GM08714 (cell line): ENCODE measurements around the gene RGS9.

Source experiments
- H3K4me3 ChIP-seq: fragments of 200-500 bp; sonication (Bioruptor generic); 2 replicates; pipeline ENCODE4 v1.5.1; 2014; ENCODE audit warnings: mild to moderate bottlenecking, low read length, inconsistent platforms
- ZNF274 ChIP-seq: IDR thresholded peaks from 2 replicates; pipeline ENCODE4 v1.6.1; 2012; ENCODE audit warnings: mild to moderate bottlenecking, low read depth, low read length

RGS9 gene

DNA sequence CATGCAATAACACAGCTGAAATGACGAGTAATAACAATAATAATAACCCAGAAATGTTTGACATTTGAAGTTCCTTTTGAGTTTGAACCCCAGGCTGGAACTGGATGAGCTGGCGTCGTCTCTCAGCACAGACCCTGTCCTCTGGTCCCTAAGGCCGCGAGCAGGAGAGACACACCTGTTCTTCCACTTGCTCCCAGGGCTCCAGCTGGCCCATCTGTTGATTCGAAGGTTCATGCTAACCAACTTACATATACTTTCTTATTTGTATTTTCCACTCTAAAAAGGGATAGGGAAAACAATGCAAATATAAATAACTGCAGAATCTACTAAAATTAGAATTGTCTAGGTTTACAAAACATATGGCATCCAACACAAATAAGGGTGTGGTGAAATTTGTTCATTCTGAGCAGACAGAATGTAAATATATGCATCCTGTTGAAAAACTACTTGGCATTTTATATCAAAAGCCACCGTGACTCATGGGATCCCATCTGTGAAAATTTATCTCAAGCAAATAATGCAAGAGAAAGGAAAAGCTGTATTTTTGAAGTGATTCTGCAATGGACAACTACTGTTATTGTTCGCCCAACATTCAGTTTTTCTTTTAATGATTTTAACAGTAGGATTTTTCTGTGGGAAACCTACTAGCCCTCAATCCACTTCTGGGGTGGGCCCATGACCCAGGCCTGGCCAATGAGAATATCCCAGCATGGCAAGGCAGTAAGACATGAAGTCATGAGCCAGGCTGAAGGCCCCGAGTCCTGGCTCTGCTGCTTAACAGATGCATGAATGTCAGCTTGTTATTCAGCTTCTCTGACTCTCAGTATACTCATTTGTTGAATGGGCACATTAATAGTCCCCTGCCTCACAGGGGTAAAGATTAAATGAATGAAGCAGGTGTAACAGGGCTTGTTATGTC lies 13.2 kb upstream of the RGS9 start:
- TF ChIP-seq ZNF274 = no peak
- peak overlapping the region; percentile 66; the same call in 1 of the 2 replicates for H3K4me3 ChIP-seq

DNA sequence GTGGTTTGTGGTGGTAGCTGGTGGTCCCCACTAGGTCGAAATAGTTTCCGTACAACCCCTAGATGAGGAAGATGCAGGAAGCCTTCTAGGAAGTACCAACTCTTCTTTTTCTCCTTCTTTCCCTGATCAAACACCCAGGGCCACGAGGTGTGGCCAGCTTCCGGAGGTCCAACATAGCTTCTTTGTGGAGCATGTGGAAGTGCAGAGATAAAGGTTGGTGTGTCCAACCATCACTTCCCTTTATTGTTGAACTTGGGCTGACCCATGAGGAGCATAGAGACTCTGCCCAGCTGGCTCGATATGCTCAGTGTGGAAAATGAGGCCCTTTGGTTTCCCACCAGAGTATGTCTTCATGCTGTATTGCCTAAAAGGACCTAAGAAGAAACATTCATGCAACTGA lies 6.3 kb upstream of the RGS9 start:
- H3K4me3 ChIP-seq = no peak overlapping the region
- no peak for TF ChIP-seq ZNF274

DNA sequence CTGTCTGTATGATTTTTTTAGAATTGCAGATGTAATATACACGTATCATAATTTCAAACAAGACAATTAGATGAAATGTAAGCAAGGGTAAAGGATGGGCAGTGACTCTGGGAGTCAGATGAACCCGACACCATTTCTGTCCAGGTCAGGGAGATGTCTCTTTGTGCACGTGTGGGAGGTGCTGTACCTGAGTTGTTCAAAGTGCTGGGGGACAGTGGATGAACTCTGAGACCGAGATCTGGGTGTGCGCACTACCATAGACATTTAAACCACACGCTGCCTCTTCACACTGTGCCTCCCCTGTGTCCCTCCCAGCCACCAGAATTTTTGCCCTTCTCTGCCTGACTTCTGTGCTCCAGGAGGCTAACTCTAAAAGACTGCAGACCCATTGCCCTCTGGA lies 5.9 kb upstream of the RGS9 start:
- no peak for TF ChIP-seq ZNF274
- no peak overlapping the region for H3K4me3 ChIP-seq

DNA sequence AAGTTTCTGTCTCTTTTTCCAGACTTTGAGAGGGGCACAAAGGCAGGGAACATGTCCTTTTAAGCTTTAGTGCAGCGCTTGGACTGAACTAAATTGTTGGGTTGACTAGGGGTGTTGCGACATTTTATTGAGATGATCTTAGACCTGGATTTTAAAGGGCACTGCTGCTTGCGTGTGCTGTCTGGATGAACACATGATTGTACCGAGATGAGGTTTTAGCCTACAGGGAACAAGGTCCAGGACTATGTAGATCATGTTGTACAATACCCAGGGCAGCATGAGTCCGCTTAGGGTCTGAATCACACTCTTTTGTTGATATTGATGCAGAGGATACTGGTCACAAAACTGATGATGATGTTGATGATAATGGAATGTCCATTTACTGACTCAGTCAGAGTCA lies 5.2 kb upstream of the RGS9 start:
- H3K4me3 ChIP-seq = no peak overlapping the region
- TF ChIP-seq ZNF274 = no peak

DNA sequence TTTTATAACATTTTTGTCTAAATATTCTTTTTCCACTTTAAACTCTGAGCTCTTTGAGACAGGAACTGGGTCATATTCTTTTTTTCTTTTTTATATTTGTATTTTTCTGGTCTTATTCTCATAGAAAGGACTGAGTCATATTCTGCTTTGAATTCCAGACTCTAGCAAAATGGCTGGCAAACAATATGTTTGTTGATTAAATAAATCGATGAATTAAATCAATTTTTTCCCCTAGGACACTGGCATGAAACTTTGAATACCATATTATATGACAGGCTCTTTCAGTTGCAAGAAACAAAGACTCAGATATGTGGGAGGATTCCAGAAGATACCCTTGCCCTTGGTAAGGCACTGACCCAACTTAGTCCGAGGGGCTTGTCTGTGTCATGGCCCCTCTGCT lies 3.1 kb upstream of the RGS9 start:
- TF ChIP-seq ZNF274 = no peak
- H3K4me3 ChIP-seq = no peak overlapping the region

DNA sequence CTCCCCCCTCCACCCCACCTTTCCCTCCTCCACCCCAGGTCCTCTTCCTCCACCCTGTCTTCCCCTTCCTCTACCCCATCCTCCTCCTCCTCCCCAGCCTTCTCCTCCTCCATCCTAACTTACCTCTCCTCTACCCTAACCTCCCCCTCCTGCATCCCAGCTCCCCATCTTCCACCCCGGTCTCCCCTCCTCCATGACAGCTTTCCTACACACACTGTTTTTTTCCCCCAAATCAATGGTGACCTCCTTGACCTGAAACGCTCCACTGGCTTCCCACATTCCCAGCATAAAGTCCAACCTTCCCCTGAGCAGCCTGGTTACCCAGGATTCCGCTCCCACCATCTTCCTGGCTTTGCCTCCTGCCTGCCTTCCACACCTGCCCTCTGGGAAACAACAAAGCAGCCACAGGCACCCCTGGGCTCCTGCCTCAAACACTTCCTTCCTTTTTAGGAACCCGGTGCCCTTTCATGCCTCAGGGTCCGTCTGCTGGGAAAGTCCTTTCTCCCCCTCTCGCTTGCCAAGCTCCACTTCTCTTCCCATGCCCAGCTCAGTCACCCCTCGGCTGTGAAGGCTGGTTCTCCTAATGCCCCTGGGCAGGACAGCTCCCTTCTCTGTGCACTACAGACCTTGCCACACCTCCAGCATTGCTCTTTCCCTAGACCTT lies 2.1 kb downstream of the RGS9 start:
- H3K4me3 ChIP-seq = no peak overlapping the region
- no peak for TF ChIP-seq ZNF274

DNA sequence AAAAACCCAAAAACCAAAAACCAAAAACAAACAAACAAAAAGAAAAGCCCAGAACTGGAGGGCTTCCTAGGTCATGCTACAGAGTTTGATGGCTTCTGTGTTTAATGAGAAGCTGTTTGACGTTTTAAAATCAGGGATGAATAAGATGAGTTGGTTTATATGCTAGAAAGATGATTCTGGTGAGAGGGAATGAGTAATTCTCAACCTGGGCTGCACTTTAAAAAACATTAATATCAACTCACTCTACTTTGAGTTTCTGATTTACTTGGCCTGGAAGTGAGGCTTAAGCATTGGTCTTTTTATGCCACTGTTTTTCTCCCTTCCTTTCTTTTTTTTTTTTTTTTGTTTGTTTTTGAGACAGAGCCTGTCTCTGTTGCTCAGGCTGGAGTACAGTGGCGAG lies 5.1 kb downstream of the RGS9 start:
- TF ChIP-seq ZNF274 = no peak
- no peak overlapping the region for H3K4me3 ChIP-seq

DNA sequence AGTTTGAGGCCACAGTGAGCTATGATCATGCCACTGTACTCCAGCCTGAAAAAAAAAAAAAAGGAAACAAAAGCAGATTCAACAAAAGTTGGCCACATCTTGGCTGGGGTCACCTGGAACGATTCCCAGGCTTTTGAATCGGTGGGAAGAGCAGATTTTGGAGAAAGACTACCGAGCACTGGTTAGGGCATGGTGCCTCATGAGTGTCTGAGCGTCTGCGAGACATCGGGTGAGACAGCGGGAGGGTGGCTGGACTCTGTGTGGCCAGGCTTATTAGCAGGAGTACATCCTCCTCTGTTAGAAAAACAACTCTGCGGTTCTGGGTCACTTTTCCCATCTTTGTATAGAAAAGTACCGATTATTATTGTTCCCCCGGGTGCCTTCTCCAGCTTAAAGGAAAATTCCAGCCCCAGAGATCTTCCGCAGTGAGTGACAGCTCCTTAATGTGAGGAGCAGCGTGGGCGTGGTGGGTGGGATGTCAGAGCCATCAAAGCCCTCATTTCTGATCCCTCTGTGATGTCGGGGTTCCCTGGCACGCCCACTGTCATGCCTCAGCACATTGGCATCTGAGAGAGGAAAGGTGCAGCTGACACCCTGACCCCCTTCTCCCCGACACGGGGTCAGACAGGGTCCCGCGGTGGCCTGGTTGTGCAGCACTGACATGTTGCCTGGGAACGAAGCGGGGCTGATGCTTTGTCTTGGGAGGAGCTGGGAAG lies 6.9 kb downstream of the RGS9 start:
- no peak for TF ChIP-seq ZNF274
- H3K4me3 ChIP-seq = no peak overlapping the region

DNA sequence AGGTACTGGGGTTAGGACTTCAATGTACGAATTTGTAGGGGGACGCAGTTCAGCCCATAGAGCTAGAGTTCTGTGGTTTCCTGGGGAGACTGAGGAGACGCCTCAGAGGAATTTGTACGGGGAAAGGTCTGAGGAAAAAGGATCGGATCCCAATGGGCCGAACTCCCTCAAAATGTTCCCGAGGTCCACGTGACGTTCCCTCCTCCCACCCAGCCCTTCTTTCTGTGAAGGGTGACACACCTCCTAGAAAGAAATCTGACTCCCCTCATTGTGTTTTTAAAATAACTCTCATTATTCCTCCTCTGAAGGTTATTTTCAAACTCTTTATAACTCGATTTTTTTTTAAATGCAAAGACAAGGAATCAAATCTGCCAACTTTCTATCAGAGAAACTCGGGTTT lies 8.6 kb downstream of the RGS9 start:
- no peak overlapping the region for H3K4me3 ChIP-seq

DNA sequence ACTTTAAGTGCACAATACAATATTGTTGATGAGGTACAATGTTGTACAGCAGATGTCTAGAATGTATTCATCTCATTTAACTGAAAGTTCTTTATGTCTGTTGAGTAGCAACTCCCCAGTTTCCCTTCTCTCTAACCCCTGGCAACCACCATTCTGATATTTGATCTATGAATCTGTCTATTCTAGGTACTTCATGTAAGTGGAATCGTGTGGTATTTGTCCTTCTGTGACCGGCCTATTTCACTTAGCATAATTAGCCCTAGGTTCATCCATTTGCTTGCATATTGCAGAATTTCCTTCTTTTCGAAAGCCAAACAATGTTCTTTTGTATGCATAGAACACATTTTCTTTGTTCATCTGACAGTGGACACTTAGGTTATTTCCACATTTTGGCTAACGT lies 10.8 kb downstream of the RGS9 start:
- no peak for TF ChIP-seq ZNF274
- no peak overlapping the region for H3K4me3 ChIP-seq

More for the DNA sequence above, 8.6 kb downstream of the RGS9 start:
- no peak for TF ChIP-seq ZNF274

DNA sequence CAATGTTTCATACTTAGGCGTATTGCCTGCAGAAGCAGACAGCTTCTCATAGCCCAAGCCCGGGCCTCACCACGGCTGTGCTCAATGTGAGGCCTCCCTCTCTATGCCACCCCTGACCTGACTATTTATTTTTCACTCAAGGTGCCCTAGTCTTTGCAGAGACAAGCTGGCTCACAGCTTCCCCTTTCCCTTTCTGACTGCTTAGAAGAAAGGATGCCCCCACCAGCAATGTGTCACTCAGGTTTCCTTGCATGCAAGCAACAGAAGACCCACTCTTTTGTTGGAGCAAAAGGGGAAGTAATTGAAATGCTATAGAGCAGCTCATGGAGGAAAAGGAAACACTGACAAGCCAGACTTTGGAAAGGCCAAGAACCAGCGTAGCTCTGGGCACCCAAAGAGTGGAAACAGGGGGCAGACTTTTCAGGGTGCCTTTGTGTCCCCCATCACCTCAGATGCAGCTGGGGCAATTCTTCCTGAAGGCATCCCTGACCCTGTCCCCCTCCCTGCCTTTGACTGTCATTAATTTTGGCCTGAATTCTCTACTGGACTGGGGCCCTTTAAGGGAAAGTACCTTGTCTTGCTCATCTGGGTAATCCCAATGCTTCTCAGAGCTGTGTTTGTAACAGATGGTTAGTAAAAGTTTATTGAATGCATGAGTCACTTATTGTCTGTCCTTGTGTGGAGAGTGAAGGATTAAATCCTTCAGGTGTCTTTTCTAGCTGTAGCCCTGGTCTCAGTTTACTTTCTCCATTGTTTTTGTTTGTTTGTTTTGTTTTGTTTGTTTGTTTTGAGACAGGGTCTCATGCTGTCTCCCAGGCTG lies 17.8 kb downstream of the RGS9 start:
- no peak overlapping the region; the same call in 1 of the 2 replicates for H3K4me3 ChIP-seq
- TF ChIP-seq ZNF274 = no peak

DNA sequence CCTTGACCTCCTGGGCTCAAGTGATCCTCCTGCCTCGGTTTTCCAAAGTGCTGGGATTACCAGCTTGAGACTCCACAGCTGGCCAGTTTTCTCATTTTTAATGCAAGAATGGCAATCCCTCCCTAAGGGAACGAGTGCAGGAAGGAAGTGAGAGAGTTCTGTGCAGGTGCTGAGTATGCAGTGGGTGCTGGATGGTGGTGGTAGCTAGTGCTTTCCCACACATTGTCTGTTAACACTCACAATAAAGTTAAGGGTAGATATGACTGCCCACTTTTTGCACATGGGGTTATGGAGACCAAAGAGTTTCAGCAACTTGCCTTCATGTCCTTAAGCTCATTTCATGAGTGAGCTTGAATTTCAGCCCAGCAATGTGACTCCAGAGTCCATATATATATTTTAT lies 18.5 kb downstream of the RGS9 start:
- no peak overlapping the region; the same call in 1 of the 2 replicates for H3K4me3 ChIP-seq
- no peak for TF ChIP-seq ZNF274

DNA sequence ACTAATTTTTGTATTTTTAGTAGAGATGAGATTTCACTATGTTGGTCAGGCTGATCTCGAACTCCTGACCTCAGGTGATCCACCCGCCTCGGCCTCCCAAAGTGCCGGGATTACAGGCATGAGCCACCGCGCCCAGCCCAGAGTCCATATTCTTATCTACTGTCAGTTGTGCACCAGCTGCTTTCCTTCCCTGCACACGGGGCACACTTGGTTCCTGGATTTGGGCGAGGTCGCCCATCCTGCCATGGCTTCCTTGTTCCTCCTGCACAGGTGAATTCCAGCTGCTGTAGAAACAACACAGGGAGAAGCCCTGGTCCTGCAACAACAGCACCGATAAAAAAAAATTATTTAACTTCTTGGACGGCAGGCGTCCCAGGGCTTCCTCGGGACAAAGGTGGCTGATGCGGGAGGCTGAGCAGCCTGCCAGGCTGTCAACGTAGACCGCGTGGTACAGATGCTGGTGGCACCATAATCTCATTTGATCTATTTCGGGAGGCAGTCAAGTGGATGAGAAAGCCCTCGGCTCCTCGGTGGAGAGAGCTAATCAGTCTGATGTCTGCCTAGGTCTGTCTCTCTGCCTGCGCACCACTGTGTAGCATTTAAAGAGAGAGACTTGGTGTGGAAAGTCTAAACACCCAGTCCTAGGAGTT lies 19.1 kb downstream of the RGS9 start:
- no peak for TF ChIP-seq ZNF274
- no peak overlapping the region for H3K4me3 ChIP-seq

DNA sequence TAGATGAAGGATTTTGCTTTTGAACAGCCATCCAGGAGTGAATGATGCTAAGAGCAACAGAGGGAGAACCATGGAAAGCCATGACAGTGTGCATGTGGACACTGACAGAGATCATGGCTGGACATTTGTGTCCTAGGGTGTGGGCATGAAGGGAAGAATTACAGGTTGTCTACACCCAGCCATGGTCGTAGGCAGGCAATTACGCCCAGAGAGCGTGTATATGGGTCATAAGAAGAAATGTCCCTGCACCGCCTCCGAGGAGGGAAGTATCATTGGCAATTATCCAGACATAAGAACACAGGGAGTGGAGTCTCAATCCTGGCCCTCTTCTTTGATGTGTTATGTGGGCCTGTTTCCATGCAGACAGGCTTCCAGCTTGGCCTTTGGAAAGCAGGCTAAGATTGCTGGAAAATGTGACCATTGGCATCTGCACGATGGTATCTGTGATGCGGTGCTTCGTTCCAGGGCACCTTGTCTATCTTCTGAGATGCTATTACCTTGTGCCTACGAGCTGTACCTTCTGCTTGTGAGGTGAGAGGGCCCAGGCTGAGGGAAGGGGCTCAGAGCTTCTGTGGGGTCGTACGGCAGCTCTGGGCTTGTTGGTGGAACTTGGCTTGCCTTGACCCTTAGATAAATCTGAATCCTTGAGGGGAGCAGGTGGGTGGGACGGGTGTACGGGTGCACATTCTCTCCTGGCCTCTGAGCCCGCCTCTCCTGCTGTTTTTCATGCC lies 19.8 kb downstream of the RGS9 start:
- no peak for TF ChIP-seq ZNF274

More for the DNA sequence above, 19.8 kb downstream of the RGS9 start:
- H3K4me3 ChIP-seq = no peak overlapping the region
